ENCODE data around the gene SEPTIN8. TPM values are rescaled to one million over a fixed set of nuclear protein-coding genes. Genes with fewer than 3 reads are reported as not detected.
A peak's percentile ranks its signal among the peaks of the same experiment; 100 is the strongest.

The SEPTIN8 gene
- total RNA-seq, 1 experiment from 2014 or later: 38.2 TPM

GRCh38 chr5:132737982-132738681 lies 38.9 kb downstream of the SEPTIN8 start:
- H3T11ph ChIP-seq (ENCODE audit: low read length): no peak overlapping the region
- no peak overlapping the region for H3K9ac ChIP-seq (ENCODE audit: extremely low read depth, insufficient read length, low read length)
- Mint-ChIP-seq H3K4me3 (peak overlapping the region; percentile 79 to 87), H3K27me3 (ENCODE audit: low read depth) (peaks cover 17% of the 10 kb centered on the region), H3K9me3 (peaks cover 0 to 3% of the 10 kb centered on the region in 2 experiments; a peak in 1 of 5 replicates), H3K4me1 (peaks cover 7 to 15% of the 10 kb centered on the region in 2 experiments), H3K27ac (no peak overlapping the region), H3K36me3 (ENCODE audit: insufficient read depth in 1 of 3, low read depth in 3 of 3) (peaks cover 0 to 5% (median 4%) of the 10 kb centered on the region in 3 experiments; a peak in 3 of 7 replicates)
- no peaks in the 10 kb centered on the region for H3K27me3 ChIP-seq (ENCODE audit: insufficient read depth, low read length)
- H2BK5ac ChIP-seq (ENCODE audit: insufficient read length, low read length): no peak overlapping the region
- no CpG with 5 or more reads among the region's 9 CpGs for WGBS (ENCODE audit: extremely low coverage, insufficient read length, low lambda C conversion rate)
- no peak overlapping the region for H3K27ac ChIP-seq (ENCODE audit: insufficient read length, low read depth, low read length)
- H4K20me1 ChIP-seq (ENCODE audit: control insufficient read depth, insufficient read depth, insufficient read length): no peaks in the 10 kb centered on the region
- no peak overlapping the region for H2BK15ac ChIP-seq (ENCODE audit: low read depth, low read length)
- H3K14ac ChIP-seq (ENCODE audit: insufficient read depth, low read length): no peak overlapping the region
- no peak overlapping the region for H2AFZ ChIP-seq (ENCODE audit: low read length)
- no peak overlapping the region for H2BK20ac ChIP-seq (ENCODE audit: low read depth, low read length, poor library complexity, severe bottlenecking)
- H4K91ac ChIP-seq (ENCODE audit: insufficient read length, low read depth, low read length): no peak overlapping the region
- peak overlapping the region; percentile 77 for H3K4me2 ChIP-seq (ENCODE audit: insufficient read depth, insufficient read length, low read length)
- no peaks in the 10 kb centered on the region for H3K23me2 ChIP-seq (ENCODE audit: insufficient read length, low read depth, low read length, poor library complexity, severe bottlenecking)
- no peaks in the 10 kb centered on the region for H3K4me1 ChIP-seq (ENCODE audit: insufficient read depth, low read length)
- H3K56ac ChIP-seq (ENCODE audit: insufficient read length, low read depth, low read length): no peak overlapping the region
- H3K23ac ChIP-seq (ENCODE audit: insufficient read length, low read depth, low read length): no peak overlapping the region
- H3K18ac ChIP-seq (ENCODE audit: insufficient read length, low read depth, low read length): no peak overlapping the region
- no peak for TF ChIP-seq CTCF (conservative IDR thresholded peaks at IDR 0.05)
- H3K79me1 ChIP-seq (ENCODE audit: insufficient read depth, low read depth, low read length, poor library complexity, severe bottlenecking): no peaks in the 10 kb centered on the region
- H2AK5ac ChIP-seq (ENCODE audit: insufficient read length, low read length): no peak overlapping the region
- H3K4ac ChIP-seq (ENCODE audit: low read depth, low read length): no peak overlapping the region
- no peak overlapping the region for H2BK120ac ChIP-seq (ENCODE audit: low read depth, low read length, poor library complexity, severe bottlenecking)
- no peaks in the 10 kb centered on the region for H3K9me3 ChIP-seq (ENCODE audit: control insufficient read depth, low read depth, low read length)
- DNase-seq: no peak
- no peaks in the 10 kb centered on the region for H3K79me2 ChIP-seq (ENCODE audit: insufficient read depth, low read length)
- no peak overlapping the region for H2BK12ac ChIP-seq (ENCODE audit: insufficient read length, low read depth, low read length)
- no peak overlapping the region for H4K8ac ChIP-seq (replicated peaks; ENCODE audit: insufficient read length, low read depth, low read length)
- H4K5ac ChIP-seq (ENCODE audit: insufficient read length, low read depth, low read length): no peak overlapping the region

All from H9 (cell line).